CD4-positive, alpha-beta memory T cell (primary cell): Measurements from ENCODE around the gene POLQ. TPM values are rescaled to one million over a fixed set of nuclear protein-coding genes. Genes with fewer than 3 reads are reported as not detected.
"Not testable (repeated sequence)": the region's sequence is repeated elsewhere in the genome, so short reads cannot be mapped to it uniquely, and the experiment has no call there.

Source experiments
- CTCF ChIA-PET: fragments of 350-600 bp; sonication (Branson Sonifier 250); formaldehyde crosslinking; loops from one replicate; lab custom pipeline; 2021; ENCODE audit warnings: inconsistent platforms; ENCODE audit not compliant: partially characterized antibody; lab: Charles Lee
- POLR2A ChIA-PET: fragments of 350-600 bp; sonication (Branson Sonifier 250); formaldehyde crosslinking; loops from one replicate; lab custom pipeline; 2021; ENCODE audit not compliant: partially characterized antibody; lab: Charles Lee
- DNase-seq, 5 donors: peaks; one replicate each; pipeline versions ENCODE4 v3.0.0 to v3.0.0-alpha.2; 2020 to 2022; ENCODE audit warnings: mixed read lengths in 1 of 5
- H3K27ac ChIP-seq: one replicate; pipeline ENCODE4 v1.7.0; 2013; ENCODE audit warnings: low read depth, low read length
- H3K27me3 ChIP-seq: 2 replicates; pipeline ENCODE4 v1.7.0; 2013; ENCODE audit warnings: mild to moderate bottlenecking, low read length, moderate library complexity; ENCODE audit not compliant: insufficient read depth
- H3K36me3 ChIP-seq: 2 replicates; pipeline ENCODE4 v1.7.0; 2013; ENCODE audit warnings: mild to moderate bottlenecking, low read length, moderate library complexity; ENCODE audit not compliant: insufficient read depth
- H3K4me1 ChIP-seq: 2 replicates; pipeline ENCODE4 v1.7.0; 2013; ENCODE audit warnings: mild to moderate bottlenecking, low read length, moderate library complexity; ENCODE audit not compliant: insufficient read depth
- H3K4me3 ChIP-seq, 2 donors: one replicate each; pipeline ENCODE4 v1.7.0; 2013; ENCODE audit warnings: low read length in 2 of 2, mild to moderate bottlenecking in 1 of 2
- H3K9me3 ChIP-seq, 2 donors: one replicate each; pipeline ENCODE4 v1.7.0; 2013; ENCODE audit warnings: low read length in 2 of 2, control low read depth in 1 of 2; ENCODE audit not compliant: control insufficient read depth in 1 of 2
- H3K27ac Mint-ChIP-seq, 7 donors: one replicate each; pipeline ENCODE4 v1.8.0; 2020 to 2021; ENCODE audit warnings: mixed read lengths in 7 of 7, mild to moderate bottlenecking in 6 of 7, inconsistent platforms in 3 of 7, moderate library complexity in 3 of 7
- H3K27me3 Mint-ChIP-seq, 2 donors: one replicate each; pipeline ENCODE4 v1.8.0; 2020 to 2021; ENCODE audit warnings: mixed read lengths in 2 of 2
- H3K36me3 Mint-ChIP-seq, 2 donors: one replicate each; pipeline ENCODE4 v1.8.0; 2020 to 2021; ENCODE audit warnings: mixed read lengths in 2 of 2, inconsistent platforms in 1 of 2, mild to moderate bottlenecking in 1 of 2
- H3K4me1 Mint-ChIP-seq, 4 donors: one replicate each; pipeline ENCODE4 v1.8.0; 2020 to 2021; ENCODE audit warnings: mixed read lengths in 4 of 4, mild to moderate bottlenecking in 1 of 4
- H3K4me3 Mint-ChIP-seq, 8 donors: one replicate each; pipeline ENCODE4 v1.8.0; 2020 to 2021; ENCODE audit warnings: mixed read lengths in 8 of 8, mild to moderate bottlenecking in 7 of 8, moderate library complexity in 6 of 8, inconsistent platforms in 3 of 8
- H3K9me3 Mint-ChIP-seq, 8 donors: one replicate each; pipeline ENCODE4 v1.8.0; 2020 to 2021; ENCODE audit warnings: mixed read lengths in 8 of 8, mild to moderate bottlenecking in 5 of 8, inconsistent platforms in 3 of 8, moderate library complexity in 1 of 8
- intact Hi-C: fragments of 100-400 bp; cut with micrococcal nuclease; formaldehyde crosslinking; loops from one replicate; pipeline ENCODE4 v1.15.1; 2023
- polyA plus RNA-seq, 2 donors: library from polyadenylated mRNA; unstranded; fragments of 300-500 nt; fragmentation: Illumina TruSeq; gene quantifications; one replicate each; pipeline ENCODE4 v1.2.3, GENCODE V29; 2021
- total RNA-seq, 2 experiments: library from RNA; stranded (reverse); gene quantifications; one replicate each; pipeline ENCODE4 v1.2.3, GENCODE V29; 2021

The POLQ gene
- under 1 TPM; 0.28 to 0.35 TPM for total RNA-seq
- polyA plus RNA-seq: under 1 TPM; 0.11 to 0.32 TPM

DNA sequence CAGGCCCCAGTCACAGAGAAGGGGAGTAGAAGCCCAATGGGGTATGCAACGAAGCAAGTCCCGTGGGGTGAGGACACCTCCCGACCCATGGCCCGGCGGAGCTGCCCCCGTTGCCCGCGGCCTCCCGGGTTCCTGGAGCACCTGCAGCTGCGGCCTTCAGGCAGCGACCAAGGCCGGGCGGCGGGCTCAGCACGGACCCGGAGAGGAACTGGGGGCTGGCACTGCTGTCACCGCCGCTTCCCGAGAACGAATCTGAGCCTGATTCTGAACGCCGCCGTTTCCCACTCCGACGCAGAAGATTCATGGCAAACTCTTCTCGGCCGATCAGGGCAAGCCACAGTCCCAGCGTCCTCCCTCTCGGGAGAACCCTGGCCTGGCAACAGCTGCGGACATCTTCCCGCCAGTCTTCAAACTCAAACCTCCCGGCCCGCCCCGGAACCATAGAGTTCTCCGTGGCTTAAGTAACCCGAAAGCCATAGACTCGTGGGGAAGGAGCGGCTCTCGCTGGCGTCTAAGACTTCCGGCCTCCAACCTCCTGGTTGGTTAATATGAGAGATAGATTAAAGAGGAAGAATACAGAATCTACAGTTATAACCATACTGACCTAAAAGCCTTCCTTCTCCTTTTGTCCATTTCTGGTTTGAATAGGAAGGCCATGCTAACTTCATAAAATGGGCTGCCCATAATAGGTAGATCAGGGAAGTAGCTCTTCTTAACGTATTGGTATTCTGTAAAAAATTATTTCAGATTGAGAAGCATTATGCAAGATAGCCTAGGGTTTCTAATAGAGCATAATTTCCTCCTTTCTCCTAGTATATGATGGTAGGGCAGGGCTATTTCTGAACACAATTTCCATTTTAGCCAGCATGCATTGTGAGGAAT lies at the start of gene POLQ:
Gene POLQ, minus strand, starts transcription at position 415 of the 882 bp plus-strand sequence. Its CDS starts 111 bp downstream, at position 304.
- ChIA-PET CTCF (interaction anchor here (0.6 to 3.2 kb wide), 20 partner anchors 8 to 1483 kb away, joined by 3 to 26 read pairs (median 4); partner anchors contain the start of genes DTX3L, FAM162A, HCLS1 and PARP9), POLR2A (interaction anchor here (1.0 to 2.0 kb wide), 10 partner anchors 9 to 1656 kb away, joined by 3 to 13 read pairs (median 4); partner anchors contain the start of genes EAF2, FAM162A, GOLGB1 and HCLS1)
- Mint-ChIP-seq H3K27me3 (no peaks in the 10 kb centered on the region), H3K4me1 (peaks cover 6 to 11% (median 10%) of the 10 kb centered on the region in 4 donors), H3K9me3 (no peaks in the 10 kb centered on the region), H3K4me3 (peak within 1 kb of the TSS; percentile 89 to 95 (median 92)), H3K36me3 (no peaks in the 10 kb centered on the region), H3K27ac (peak within 1 kb of the TSS; percentile 89 to 96 (median 92))
- H3K9me3 ChIP-seq: no peaks in the 10 kb centered on the region
- intact Hi-C loops: loop anchor here (1.0 to 10.0 kb wide), 13 partner anchors 114 to 1713 kb away; partner anchors contain the start of genes EAF2, FAM162A, GOLGB1 and HCLS1
- peak within 1 kb of the TSS; percentile 64 for H3K27ac ChIP-seq
- no peaks in the 10 kb centered on the region for H3K36me3 ChIP-seq
- peak within 1 kb of the TSS; percentile 90 to 99 for H3K4me3 ChIP-seq
- H3K4me1 ChIP-seq: peaks cover 10% of the 10 kb centered on the region
- peak; percentile 84 to 92 (median 88) for DNase-seq
- H3K27me3 ChIP-seq: no peaks in the 10 kb centered on the region

GRCh38 chr3:121594850-121595249 lies 49.1 kb upstream of the POLQ start:
- no peaks in the 10 kb centered on the region for H3K36me3 ChIP-seq
- no peak overlapping the region for H3K27ac ChIP-seq
- Mint-ChIP-seq H3K36me3 (no peaks in the 10 kb centered on the region), H3K9me3 (no peaks in the 10 kb centered on the region), H3K4me3 (no peak overlapping the region), H3K27ac (no peak overlapping the region), H3K27me3 (peaks cover 1 to 2% of the 10 kb centered on the region in 2 donors), H3K4me1 (peaks cover 0 to 3% (median 0%) of the 10 kb centered on the region in 4 donors)
- no peaks in the 10 kb centered on the region for H3K27me3 ChIP-seq
- CTCF ChIA-PET: no interaction called here
- intact Hi-C loops: no loop called here
- DNase-seq: no peak
- no peaks in the 10 kb centered on the region for H3K4me1 ChIP-seq
- no peaks in the 10 kb centered on the region for H3K9me3 ChIP-seq
- POLR2A ChIA-PET: no interaction called here
- H3K4me3 ChIP-seq: no peak overlapping the region

DNA sequence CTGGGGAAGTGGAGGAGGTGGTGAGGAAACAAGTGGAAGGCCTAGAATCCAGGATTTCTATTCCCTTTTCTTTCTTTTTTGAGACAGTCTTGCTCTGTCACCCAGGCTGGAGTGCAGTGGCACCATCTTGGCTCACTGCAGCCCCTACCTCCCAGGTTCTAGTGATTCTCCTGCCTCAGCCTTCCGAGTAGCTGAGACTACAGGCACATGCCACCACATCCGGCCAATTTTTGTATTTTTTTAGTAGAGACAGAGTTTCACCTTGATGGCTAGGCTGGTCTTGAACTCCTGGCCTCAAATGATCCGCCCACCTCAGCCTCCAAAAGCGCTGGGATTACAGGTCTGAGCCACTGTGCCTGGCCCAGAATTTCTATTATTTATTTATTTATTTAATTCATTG lies 48.0 kb upstream of the POLQ start:
- H3K4me1 Mint-ChIP-seq, H3K27ac Mint-ChIP-seq: not testable (repeated sequence)

DNA sequence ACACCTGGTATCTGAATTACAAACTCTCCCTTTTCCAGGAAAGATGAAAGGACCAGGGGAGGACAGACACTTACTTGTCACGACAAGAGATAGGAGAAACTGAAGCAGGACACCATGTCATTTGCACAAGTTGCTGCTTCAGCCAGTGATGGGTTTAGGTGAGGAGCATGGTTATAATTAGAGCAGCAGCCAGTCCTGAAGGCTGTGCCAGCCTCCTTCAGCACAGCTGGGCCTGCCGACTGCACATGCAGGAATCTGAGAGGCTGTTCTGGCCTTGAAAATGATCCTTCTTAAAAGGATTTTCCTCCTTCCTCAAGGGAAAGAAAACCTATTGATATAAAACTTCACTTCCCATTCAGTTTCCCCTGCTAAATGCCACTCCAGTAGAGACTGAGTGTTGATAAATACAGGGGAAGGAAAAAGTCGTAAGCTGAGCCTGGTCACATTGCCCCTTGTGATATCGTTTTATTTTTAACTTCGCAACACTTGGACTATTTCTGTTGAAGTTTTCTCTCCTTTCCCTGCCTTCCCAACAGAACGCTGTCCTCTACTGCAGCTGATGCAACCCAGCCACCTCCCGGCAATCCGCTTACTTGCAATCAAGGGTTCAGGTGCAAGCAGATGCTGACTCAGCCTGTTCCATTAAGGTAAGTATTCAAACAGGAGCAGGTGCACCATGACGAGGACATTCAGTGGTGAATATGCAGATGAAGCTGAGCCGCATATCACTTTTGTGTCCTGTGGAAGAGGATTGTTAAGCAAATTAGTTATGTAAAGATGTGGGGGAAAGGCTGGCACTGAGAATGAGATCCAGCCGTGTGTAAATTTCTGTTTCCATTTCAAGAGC lies 47.3 kb upstream of the POLQ start, which contains the start of gene FBXO40:
Gene FBXO40, plus strand, starts transcription at position 524 of the 847 bp plus-strand sequence. CDS start 27,197 bp downstream, outside the sequence.
- Mint-ChIP-seq H3K36me3 (no peaks in the 10 kb centered on the region), H3K4me1 (peaks cover 0 to 3% (median 0%) of the 10 kb centered on the region in 4 donors), H3K9me3 (no peaks in the 10 kb centered on the region), H3K27me3 (peaks cover 1 to 2% of the 10 kb centered on the region in 2 donors), H3K4me3 (no peak within 1 kb of the TSS), H3K27ac (peak within 1 kb of the TSS in 1 of 7 donors; percentile 9)
- no peak for DNase-seq
- Histone ChIP-seq H3K36me3 (no peaks in the 10 kb centered on the region), H3K27ac (no peak within 1 kb of the TSS), H3K27me3 (no peaks in the 10 kb centered on the region), H3K4me3 (no peak within 1 kb of the TSS), H3K9me3 (no peaks in the 10 kb centered on the region), H3K4me1 (no peaks in the 10 kb centered on the region)
- CTCF ChIA-PET: no interaction called here
- POLR2A ChIA-PET: no interaction called here
- intact Hi-C loops: no loop called here

More for the DNA sequence above, 48.0 kb upstream of the POLQ start:
- H3K36me3 ChIP-seq, H3K27ac ChIP-seq, intact Hi-C loops, H3K27me3 Mint-ChIP-seq, DNase-seq, H3K27me3 ChIP-seq, H3K4me3 ChIP-seq, POLR2A ChIA-PET, H3K36me3 Mint-ChIP-seq, H3K9me3 ChIP-seq, H3K9me3 Mint-ChIP-seq, H3K4me3 Mint-ChIP-seq, CTCF ChIA-PET, H3K4me1 ChIP-seq: not testable (repeated sequence)

DNA sequence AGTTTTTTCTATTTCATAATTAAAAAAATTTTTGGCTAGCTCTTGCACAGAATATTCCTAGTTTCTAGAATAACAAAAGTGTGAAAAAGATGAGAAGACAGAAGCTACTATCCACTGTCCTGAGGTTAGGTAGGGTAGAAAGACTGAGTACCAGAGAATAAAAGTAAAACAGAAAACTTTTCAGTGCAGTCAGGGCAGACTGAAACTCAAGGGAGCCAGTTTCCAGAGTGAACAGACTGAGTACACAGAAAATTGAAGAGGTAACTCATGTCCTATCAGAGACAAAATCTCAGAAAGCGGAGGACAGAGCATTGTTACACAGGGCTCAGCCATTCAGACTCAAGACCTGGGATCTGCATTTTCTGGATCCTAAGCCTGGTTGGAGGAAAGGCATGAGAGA lies 38.6 kb upstream of the POLQ start:
- Histone ChIP-seq H3K27me3 (no peaks in the 10 kb centered on the region), H3K9me3 (no peaks in the 10 kb centered on the region), H3K27ac (no peak overlapping the region), H3K4me3 (no peak overlapping the region), H3K36me3 (no peaks in the 10 kb centered on the region), H3K4me1 (no peaks in the 10 kb centered on the region)
- ChIA-PET POLR2A (no interaction called here), CTCF (no interaction called here)
- Mint-ChIP-seq H3K27ac (no peak overlapping the region), H3K4me3 (no peak overlapping the region), H3K27me3 (peaks cover 14 to 15% of the 10 kb centered on the region in 2 donors), H3K36me3 (no peaks in the 10 kb centered on the region), H3K4me1 (no peaks in the 10 kb centered on the region), H3K9me3 (no peaks in the 10 kb centered on the region)
- no peak for DNase-seq
- intact Hi-C loops: no loop called here

DNA sequence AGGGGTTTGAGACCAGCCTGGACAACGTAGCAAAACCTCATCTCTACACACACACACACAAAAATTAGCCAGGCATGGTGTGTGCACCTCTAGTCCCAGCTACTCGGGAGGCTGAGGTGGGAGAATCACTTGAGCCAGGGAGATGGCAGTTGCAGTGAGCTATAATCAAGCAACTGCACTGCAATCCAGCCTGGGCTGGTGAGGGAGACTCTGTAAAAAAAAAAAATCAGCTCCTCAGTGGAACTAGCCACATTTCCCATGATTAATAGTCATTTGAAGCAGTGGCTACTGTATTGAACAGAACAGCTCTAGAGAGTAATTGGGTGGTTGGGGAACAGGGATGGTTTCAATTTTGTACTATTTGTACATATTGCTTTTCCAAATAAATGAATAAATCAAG lies 35.9 kb upstream of the POLQ start:
- Histone ChIP-seq H3K4me3 (no peak overlapping the region), H3K4me1 (no peaks in the 10 kb centered on the region), H3K27me3 (no peaks in the 10 kb centered on the region), H3K27ac (no peak overlapping the region), H3K9me3 (no peaks in the 10 kb centered on the region), H3K36me3 (no peaks in the 10 kb centered on the region)
- DNase-seq: no peak
- ChIA-PET CTCF (interaction anchor here (0.8 kb wide), 1 partner anchor 20 kb away, joined by 3 read pairs; no protein-coding TSS in a partner anchor), POLR2A (no interaction called here)
- Mint-ChIP-seq H3K36me3 (no peaks in the 10 kb centered on the region), H3K27me3 (peaks cover 13% of the 10 kb centered on the region in 2 donors), H3K4me3 (no peak overlapping the region), H3K9me3 (no peaks in the 10 kb centered on the region), H3K27ac (no peak overlapping the region), H3K4me1 (no peaks in the 10 kb centered on the region)
- intact Hi-C loops: no loop called here
